ENCODE results near the gene RAB3GAP2.

DNA sequence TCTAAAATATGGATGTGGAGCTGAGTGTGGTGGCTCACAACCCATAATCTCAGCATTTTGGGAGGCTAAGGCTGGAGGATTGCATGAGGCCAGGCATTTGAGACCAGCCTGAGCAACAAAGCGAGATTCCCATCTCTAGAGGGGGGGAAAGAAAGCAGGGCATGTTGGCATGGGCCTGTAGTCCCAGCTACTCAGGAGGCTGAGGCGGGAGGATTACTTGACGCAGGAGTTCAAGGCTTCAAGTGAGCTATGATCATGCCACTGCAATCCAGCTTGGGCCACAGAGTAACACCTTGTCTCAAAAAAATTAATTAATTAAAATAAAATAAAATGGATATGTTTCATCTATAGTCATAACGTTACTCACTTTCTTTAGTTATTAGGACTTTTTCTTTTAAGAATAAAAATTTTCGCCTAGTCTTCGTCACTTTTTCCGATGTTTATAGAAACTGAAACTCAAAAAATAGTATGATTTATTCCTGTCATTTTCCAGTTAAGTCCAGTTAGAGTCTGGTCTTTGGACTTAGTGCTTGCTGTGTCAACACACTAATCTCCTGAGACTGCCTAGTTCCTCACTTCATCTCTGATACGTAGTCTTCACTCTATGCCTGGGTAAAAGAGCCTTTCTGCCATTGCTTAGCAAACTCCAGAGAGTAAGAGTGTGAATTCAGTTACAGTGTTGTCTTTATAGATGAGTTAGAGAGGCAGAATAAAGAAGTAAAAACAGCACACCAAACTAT lies 150.3 kb downstream of the RAB3GAP2 start:
- TF ChIP-seq, protein P1, sequence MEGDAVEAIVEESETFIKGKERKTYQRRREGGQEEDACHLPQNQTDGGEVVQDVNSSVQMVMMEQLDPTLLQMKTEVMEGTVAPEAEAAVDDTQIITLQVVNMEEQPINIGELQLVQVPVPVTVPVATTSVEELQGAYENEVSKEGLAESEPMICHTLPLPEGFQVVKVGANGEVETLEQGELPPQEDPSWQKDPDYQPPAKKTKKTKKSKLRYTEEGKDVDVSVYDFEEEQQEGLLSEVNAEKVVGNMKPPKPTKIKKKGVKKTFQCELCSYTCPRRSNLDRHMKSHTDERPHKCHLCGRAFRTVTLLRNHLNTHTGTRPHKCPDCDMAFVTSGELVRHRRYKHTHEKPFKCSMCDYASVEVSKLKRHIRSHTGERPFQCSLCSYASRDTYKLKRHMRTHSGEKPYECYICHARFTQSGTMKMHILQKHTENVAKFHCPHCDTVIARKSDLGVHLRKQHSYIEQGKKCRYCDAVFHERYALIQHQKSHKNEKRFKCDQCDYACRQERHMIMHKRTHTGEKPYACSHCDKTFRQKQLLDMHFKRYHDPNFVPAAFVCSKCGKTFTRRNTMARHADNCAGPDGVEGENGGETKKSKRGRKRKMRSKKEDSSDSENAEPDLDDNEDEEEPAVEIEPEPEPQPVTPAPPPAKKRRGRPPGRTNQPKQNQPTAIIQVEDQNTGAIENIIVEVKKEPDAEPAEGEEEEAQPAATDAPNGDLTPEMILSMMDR (IDR thresholded peaks at IDR 0.05), result no peak
- no peak for TF ChIP-seq POLR2A (IDR thresholded peaks at IDR 0.05)

Data from right lobe of liver (tissue), 4 donors.